WTC11 (cell line): Measurements from ENCODE around the gene LRRC8D. TPM values are rescaled to one million over a fixed set of nuclear protein-coding genes. Genes with fewer than 3 reads are reported as not detected.

Experiments
- ATAC-seq: fragments of 200-7000 bp; cut with Tn5 transposase; 2 replicates; pipeline ENCODE4 v1.10.0; 2021; ENCODE audit warnings: mild to moderate bottlenecking, moderate library complexity
- CTCF ChIA-PET: fragments of 300-600 bp; sonication (Branson Sonifier 250); formaldehyde crosslinking; loops from one replicate; lab custom pipeline; 2021; ENCODE audit warnings: antibody characterized with exemption; lab: Charles Lee
- POLR2A ChIA-PET: fragments of 350-600 bp; sonication (Branson Sonifier 250); formaldehyde crosslinking; loops from one replicate; lab custom pipeline; 2021; ENCODE audit warnings: antibody characterized with exemption; lab: Charles Lee
- DNase-seq: peaks from one replicate; pipeline ENCODE4 v3.0.0; 2021; ENCODE audit warnings: low spot score
- H3K27ac Mint-ChIP-seq: 2 replicates; pipeline ENCODE4 v1.8.0; 2021; ENCODE audit warnings: mixed read lengths
- H3K27me3 Mint-ChIP-seq: 2 replicates; pipeline ENCODE4 v1.8.0; 2021; ENCODE audit warnings: low read depth, mild to moderate bottlenecking, moderate library complexity, mixed read lengths
- H3K36me3 Mint-ChIP-seq: 2 replicates; pipeline ENCODE4 v1.8.0; 2021; ENCODE audit warnings: mixed read lengths
- H3K4me1 Mint-ChIP-seq: 2 replicates; pipeline ENCODE4 v1.8.0; 2022; ENCODE audit warnings: mixed read lengths
- H3K4me3 Mint-ChIP-seq: 2 replicates; pipeline ENCODE4 v1.8.0; 2021; ENCODE audit warnings: mild to moderate bottlenecking, moderate library complexity, mixed read lengths
- H3K9me3 Mint-ChIP-seq: 2 replicates; pipeline ENCODE4 v1.8.0; 2021; ENCODE audit warnings: mixed read lengths
- AFF4 ChIP-seq: sonication (generic); formaldehyde crosslinking; IDR thresholded peaks from 2 replicates; pipeline ENCODE4 v1.8.1; 2023; ENCODE audit warnings: mild to moderate bottlenecking, missing genetic modification reagents, borderline replicate concordance
- ATF1 ChIP-seq: sonication (generic); formaldehyde crosslinking; IDR thresholded peaks from 2 replicates; pipeline ENCODE4 v1.8.1; 2023; ENCODE audit warnings: mild to moderate bottlenecking, moderate library complexity, missing genetic modification reagents
- ATF3 ChIP-seq: sonication (generic); formaldehyde crosslinking; conservative IDR thresholded peaks from 2 replicates; pipeline ENCODE4 v1.8.1; 2022; ENCODE audit warnings: mild to moderate bottlenecking, missing genetic modification reagents
- ATF6 ChIP-seq: sonication (generic); formaldehyde crosslinking; IDR thresholded peaks from 2 replicates; pipeline ENCODE4 v1.8.1; 2023; ENCODE audit warnings: mild to moderate bottlenecking, missing genetic modification reagents
- CREM ChIP-seq: sonication (generic); formaldehyde crosslinking; IDR thresholded peaks from 2 replicates; pipeline ENCODE4 v1.8.1; 2022; ENCODE audit warnings: mild to moderate bottlenecking, missing genetic modification reagents, moderate library complexity
- E2F4 ChIP-seq: sonication (generic); formaldehyde crosslinking; IDR thresholded peaks from 2 replicates; pipeline ENCODE4 v1.8.1; 2022; ENCODE audit warnings: low read depth, mild to moderate bottlenecking, moderate library complexity, missing genetic modification reagents, borderline replicate concordance
- ESRRA ChIP-seq: sonication (generic); formaldehyde crosslinking; IDR thresholded peaks from 2 replicates; pipeline ENCODE4 v1.8.1; 2022; ENCODE audit warnings: mild to moderate bottlenecking, missing genetic modification reagents, borderline replicate concordance
- FOXJ3 ChIP-seq: sonication (generic); formaldehyde crosslinking; IDR thresholded peaks from 2 replicates; pipeline ENCODE4 v1.9.0; 2021; ENCODE audit warnings: missing genetic modification reagents, mild to moderate bottlenecking, borderline replicate concordance
- GABPB1 ChIP-seq: sonication (generic); formaldehyde crosslinking; IDR thresholded peaks from 2 replicates; pipeline ENCODE4 v1.8.1; 2023; ENCODE audit warnings: mild to moderate bottlenecking, missing genetic modification reagents
- GRHL2 ChIP-seq: fragments of 250-450 bp; sonication (Bioruptor Pico); IDR thresholded peaks from 2 replicates; pipeline ENCODE4 v1.8.0; 2022; ENCODE audit warnings: mild to moderate bottlenecking, moderate library complexity; ENCODE audit not compliant: insufficient replicate concordance, severe bottlenecking
- IRF1 ChIP-seq: sonication (generic); formaldehyde crosslinking; IDR thresholded peaks from 2 replicates; pipeline ENCODE4 v1.8.0; 2023; ENCODE audit warnings: missing genetic modification reagents
- MAX ChIP-seq: sonication (generic); formaldehyde crosslinking; IDR thresholded peaks from 2 replicates; pipeline ENCODE4 v1.8.0; 2022; ENCODE audit warnings: mild to moderate bottlenecking, missing genetic modification reagents
- MYBL2 ChIP-seq: sonication (generic); formaldehyde crosslinking; IDR thresholded peaks from 2 replicates; pipeline ENCODE4 v1.8.1; 2023; ENCODE audit warnings: mild to moderate bottlenecking, moderate library complexity, missing genetic modification reagents
- NFATC4 ChIP-seq: fragments of 250-450 bp; sonication (Bioruptor Pico); IDR thresholded peaks from 2 replicates; pipeline ENCODE4 v1.9.0; 2021; ENCODE audit warnings: mild to moderate bottlenecking
- NFYB ChIP-seq: sonication (generic); formaldehyde crosslinking; conservative IDR thresholded peaks from 2 replicates; pipeline ENCODE4 v1.8.0; 2022; ENCODE audit warnings: low read depth, missing genetic modification reagents
- NR3C1 ChIP-seq: sonication (generic); formaldehyde crosslinking; conservative IDR thresholded peaks from 2 replicates; pipeline ENCODE4 v1.8.1; 2023; ENCODE audit warnings: low read depth, mild to moderate bottlenecking, missing genetic modification reagents
- PREB ChIP-seq: sonication (generic); formaldehyde crosslinking; IDR thresholded peaks from 2 replicates; pipeline ENCODE4 v1.8.1; 2022; ENCODE audit warnings: mild to moderate bottlenecking, missing genetic modification reagents, moderate library complexity, borderline replicate concordance
- RELA ChIP-seq: sonication (generic); formaldehyde crosslinking; IDR thresholded peaks from 2 replicates; pipeline ENCODE4 v1.8.1; 2022; ENCODE audit warnings: missing genetic modification reagents, mild to moderate bottlenecking, borderline replicate concordance
- ZBTB21 ChIP-seq: sonication (generic); formaldehyde crosslinking; IDR thresholded peaks from 2 replicates; pipeline ENCODE4 v1.8.1; 2023; ENCODE audit warnings: mild to moderate bottlenecking, missing genetic modification reagents, borderline replicate concordance
- ZBTB43 ChIP-seq: sonication (generic); formaldehyde crosslinking; IDR thresholded peaks from 2 replicates; pipeline ENCODE4 v1.8.1; 2023; ENCODE audit warnings: mild to moderate bottlenecking, missing genetic modification reagents
- ZNF121 ChIP-seq: sonication (generic); formaldehyde crosslinking; IDR thresholded peaks from 2 replicates; pipeline ENCODE4 v1.8.0; 2023; ENCODE audit warnings: missing genetic modification reagents
- ZNF317 ChIP-seq: sonication (generic); formaldehyde crosslinking; IDR thresholded peaks from 2 replicates; pipeline ENCODE4 v1.8.1; 2023; ENCODE audit warnings: low read depth, mild to moderate bottlenecking, moderate library complexity, missing genetic modification reagents, borderline replicate concordance
- ZNF396 ChIP-seq: fragments of 250-450 bp; sonication (Bioruptor Pico); IDR thresholded peaks from 2 replicates; pipeline ENCODE4 v1.8.0; 2021; ENCODE audit warnings: mild to moderate bottlenecking, moderate library complexity, borderline replicate concordance
- ZNF671 ChIP-seq: fragments of 250-450 bp; sonication (Bioruptor Pico); IDR thresholded peaks from 2 replicates; pipeline ENCODE4 v1.8.0; 2021; ENCODE audit warnings: mild to moderate bottlenecking
- total RNA-seq: library from RNA; stranded (reverse); gene quantifications from 3 replicates; pipeline ENCODE4 v1.2.3, GENCODE V29; 2021

Gene LRRC8D
- total RNA-seq, 1 experiment from 2014 or later, result 42.6 TPM

- peaks cover 27% of the 10 kb centered on the region for H3K36me3 Mint-ChIP-seq
- DNase-seq (no peak), ATAC-seq (peak; percentile 34)
- TF ChIP-seq MYBL2 (CRISPR knock-in tag), result no peak
- TF ChIP-seq ZBTB43 (CRISPR knock-in tag), result no peak
- no peak for TF ChIP-seq ESRRA
- no peak for TF ChIP-seq CREM (CRISPR knock-in tag)
- TF ChIP-seq AFF4 (CRISPR knock-in tag), result no peak
- TF ChIP-seq GRHL2 (CRISPR knock-in tag), result no peak
- no peak for TF ChIP-seq ZNF671
- no peak for TF ChIP-seq ZBTB21 (CRISPR knock-in tag)
- TF ChIP-seq ATF1 (CRISPR knock-in tag), result no peak
- H3K27me3 Mint-ChIP-seq, result no peaks in the 10 kb centered on the region
- H3K9me3 Mint-ChIP-seq, result peaks cover 13% of the 10 kb centered on the region
- H3K27ac Mint-ChIP-seq, result peak overlapping the region; percentile 84; the same call in 1 of the 2 replicates
- CTCF ChIA-PET, result interaction anchor here (1.2 to 2.1 kb wide), 2 partner anchors 8 to 11 kb away, joined by 3 to 5 read pairs; no protein-coding TSS in a partner anchor
- POLR2A ChIA-PET, result no interaction called here
- H3K4me3 Mint-ChIP-seq, result no peak overlapping the region
- H3K4me1 Mint-ChIP-seq, result peaks cover 45% of the 10 kb centered on the region
Measured at GRCh38 chr1:89918794-89919155, 97.9 kb downstream of the LRRC8D start.

- Mint-ChIP-seq H3K4me1 (peaks cover 42% of the 10 kb centered on the region), H3K4me3 (no peak overlapping the region), H3K36me3 (peaks cover 29% of the 10 kb centered on the region), H3K27ac (peak overlapping the region; percentile 42; the same call in 1 of the 2 replicates), H3K9me3 (peaks cover 17% of the 10 kb centered on the region), H3K27me3 (no peaks in the 10 kb centered on the region)
- POLR2A ChIA-PET, result no interaction called here
- CTCF ChIA-PET, result interaction anchor here (1.7 to 2.1 kb wide), 2 partner anchors 8 to 11 kb away, joined by 5 read pairs; no protein-coding TSS in a partner anchor
- no peak for DNase-seq
- no peak for ATAC-seq
- no peak for TF ChIP-seq PREB
- TF ChIP-seq MAX (CRISPR knock-in tag), result no peak
- TF ChIP-seq RELA (CRISPR knock-in tag), result no peak
- TF ChIP-seq ZNF121 (CRISPR knock-in tag), result no peak
- no peak for TF ChIP-seq GABPB1
- TF ChIP-seq FOXJ3 (CRISPR knock-in tag), result no peak
- no peak for TF ChIP-seq ATF3
- no peak for TF ChIP-seq NFATC4
- TF ChIP-seq ZNF396 (CRISPR knock-in tag), result no peak
- no peak for TF ChIP-seq GRHL2 (CRISPR knock-in tag)
- TF ChIP-seq E2F4 (CRISPR knock-in tag), result no peak
- no peak for TF ChIP-seq NR3C1 (CRISPR knock-in tag)
- TF ChIP-seq ZBTB21 (CRISPR knock-in tag), result no peak
- no peak for TF ChIP-seq ZNF317 (CRISPR knock-in tag)
- TF ChIP-seq IRF1, result no peak
- TF ChIP-seq NFYB (CRISPR knock-in tag), result no peak
- TF ChIP-seq ATF6 (CRISPR knock-in tag), result no peak
Measured at GRCh38 chr1:89919174-89919573, 98.3 kb downstream of the LRRC8D start.
